GM18517 (cell line): ENCODE measurements around the gene JMJD7.

Source experiments
- ATAC-seq: cut with Tn5 transposase; IDR thresholded peaks from one replicate; pipeline ENCODE4 v1.9.1; 2021; ENCODE audit warnings: mild to moderate bottlenecking, moderate library complexity; ENCODE audit not compliant: unreplicated experiment

JMJD7 gene

GRCh38 chr15:41839781-41840491 is 12.0 kb downstream of the JMJD7 start:
- no peak for ATAC-seq

- no peak for ATAC-seq
Measured at GRCh38 chr15:41840673-41841072, 12.8 kb downstream of the JMJD7 start.

GRCh38 chr15:41841131-41841530 is 13.2 kb downstream of the JMJD7 start:
- no peak for ATAC-seq

- ATAC-seq = no peak
Measured at GRCh38 chr15:41842229-41842628, 14.3 kb downstream of the JMJD7 start.

GRCh38 chr15:41843571-41843970 is 15.7 kb downstream of the JMJD7 start:
- ATAC-seq = no peak

GRCh38 chr15:41844814-41845213 is 16.9 kb downstream of the JMJD7 start:
- ATAC-seq = no peak

DNA sequence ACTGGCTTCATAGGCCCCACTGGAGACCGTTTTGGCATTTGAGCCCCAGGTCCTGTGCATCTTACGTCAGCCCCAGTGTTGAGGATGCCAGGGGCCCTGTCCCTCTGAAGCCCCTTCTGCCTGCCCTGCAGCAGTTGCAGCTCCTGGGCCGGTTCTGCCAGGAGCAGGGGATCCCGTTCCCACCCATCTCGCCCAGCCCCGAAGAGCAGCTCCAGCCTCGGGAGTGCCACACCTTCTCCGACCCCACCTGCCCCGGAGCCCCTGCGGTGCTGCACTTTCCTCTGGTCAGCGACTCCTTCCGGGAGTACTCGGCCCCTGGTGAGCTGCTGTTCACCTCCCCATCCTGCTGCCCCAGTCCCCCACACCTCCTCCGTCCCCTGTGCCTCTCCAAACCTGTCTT is 19.3 kb downstream of the JMJD7 start:
- no peak for ATAC-seq

DNA sequence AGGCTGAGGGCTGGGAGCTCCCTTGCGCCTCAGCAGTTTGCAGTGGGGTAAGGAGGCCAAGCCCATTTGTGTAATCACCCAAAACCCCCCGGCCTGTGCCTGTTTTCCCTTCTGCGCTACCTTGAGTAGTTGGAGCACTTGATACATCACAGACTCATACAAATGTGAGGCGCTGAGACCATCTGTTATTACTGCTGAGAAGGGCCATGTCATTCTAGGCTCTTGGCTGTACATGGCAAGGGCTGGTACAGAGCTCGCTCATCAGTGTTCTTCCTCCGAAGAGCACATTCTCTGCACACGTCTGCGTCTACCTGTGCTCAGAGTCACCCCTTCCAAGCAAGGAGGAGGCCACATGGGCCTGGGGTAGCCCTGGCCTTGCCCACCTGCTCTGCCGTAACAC is 20.1 kb downstream of the JMJD7 start:
- ATAC-seq = no peak

DNA sequence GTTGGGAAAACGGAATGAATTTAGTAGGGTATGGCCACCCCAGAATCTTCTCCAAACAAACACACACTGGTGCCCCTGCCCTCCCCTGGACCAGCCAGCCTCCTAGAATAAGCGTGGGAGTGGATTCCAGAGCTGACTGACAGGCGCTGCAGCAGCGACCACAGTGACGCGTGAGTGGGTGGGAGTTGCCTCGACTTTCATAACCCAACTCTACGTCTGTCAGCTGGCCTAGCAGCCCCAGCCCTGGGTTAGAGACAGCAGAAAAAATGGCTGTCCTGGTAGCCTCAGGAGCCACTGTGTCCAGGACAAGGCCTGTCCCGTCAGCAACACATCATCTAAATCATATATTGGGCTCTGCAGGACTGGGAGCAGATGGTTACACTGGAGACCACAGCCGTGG is 20.7 kb downstream of the JMJD7 start:
- ATAC-seq = no peak

DNA sequence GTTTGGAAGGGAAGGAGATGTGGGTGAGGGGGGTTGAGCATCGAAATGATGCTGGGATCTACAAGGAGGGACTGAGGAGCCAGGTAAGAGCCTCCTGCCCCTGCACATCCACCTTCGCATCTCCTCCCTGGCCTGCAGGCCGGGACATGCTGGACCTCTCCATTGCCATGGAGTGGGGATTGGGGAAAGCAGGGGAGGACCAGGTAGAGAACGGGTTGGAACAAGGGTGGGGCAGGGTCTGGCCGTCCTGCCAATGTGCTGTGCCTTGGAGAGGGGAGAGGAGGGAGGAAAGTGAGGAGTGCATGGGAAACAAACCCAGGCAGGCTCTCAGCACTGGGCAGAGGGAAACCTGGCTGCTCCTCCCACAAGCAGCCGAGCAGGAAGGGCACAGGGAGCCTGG is 21.3 kb downstream of the JMJD7 start:
- ATAC-seq = no peak

DNA sequence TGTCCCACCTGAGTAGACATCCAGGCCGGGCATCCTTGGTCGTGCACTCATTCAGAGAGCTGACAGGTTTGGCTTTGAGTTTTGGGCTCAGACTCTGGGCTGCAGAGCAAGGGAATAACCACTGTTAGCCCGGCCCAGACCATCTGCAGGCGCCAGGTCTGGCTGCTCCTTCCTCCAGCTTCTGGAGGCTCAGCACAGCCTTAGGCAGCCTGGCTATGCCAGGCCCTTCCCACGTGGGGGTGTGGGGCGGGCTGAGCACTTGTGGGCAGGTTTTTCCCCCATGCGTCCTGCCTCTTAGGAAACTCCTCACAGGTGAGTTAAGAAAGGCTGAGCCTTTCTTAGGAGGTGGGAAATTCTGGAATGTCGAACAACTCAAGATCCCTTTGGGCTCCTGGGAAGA is 22.0 kb downstream of the JMJD7 start:
- no peak for ATAC-seq

GRCh38 chr15:41850482-41851166 is 22.7 kb downstream of the JMJD7 start:
- no peak for ATAC-seq

DNA sequence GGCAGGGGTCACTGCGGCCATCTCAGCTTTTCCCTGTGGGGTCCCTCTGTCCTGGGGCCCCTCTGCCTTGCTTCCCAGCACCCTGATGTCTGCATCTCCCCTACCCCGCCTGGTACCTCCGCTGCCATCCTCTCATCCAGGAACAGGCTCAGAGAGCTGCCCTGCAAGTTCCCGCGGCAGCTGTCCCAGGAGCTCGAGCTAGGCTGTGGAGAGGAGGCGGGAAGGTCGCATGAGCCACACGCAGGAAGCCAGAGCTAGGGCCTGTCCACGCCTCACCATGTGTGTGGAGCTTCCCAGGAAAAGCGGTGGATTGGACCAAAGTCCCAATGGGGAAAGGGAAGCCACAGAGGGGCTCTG is 23.3 kb downstream of the JMJD7 start:
- ATAC-seq = no peak

- no peak for ATAC-seq
Measured at GRCh38 chr15:41851755-41852370, 24.0 kb downstream of the JMJD7 start.

DNA sequence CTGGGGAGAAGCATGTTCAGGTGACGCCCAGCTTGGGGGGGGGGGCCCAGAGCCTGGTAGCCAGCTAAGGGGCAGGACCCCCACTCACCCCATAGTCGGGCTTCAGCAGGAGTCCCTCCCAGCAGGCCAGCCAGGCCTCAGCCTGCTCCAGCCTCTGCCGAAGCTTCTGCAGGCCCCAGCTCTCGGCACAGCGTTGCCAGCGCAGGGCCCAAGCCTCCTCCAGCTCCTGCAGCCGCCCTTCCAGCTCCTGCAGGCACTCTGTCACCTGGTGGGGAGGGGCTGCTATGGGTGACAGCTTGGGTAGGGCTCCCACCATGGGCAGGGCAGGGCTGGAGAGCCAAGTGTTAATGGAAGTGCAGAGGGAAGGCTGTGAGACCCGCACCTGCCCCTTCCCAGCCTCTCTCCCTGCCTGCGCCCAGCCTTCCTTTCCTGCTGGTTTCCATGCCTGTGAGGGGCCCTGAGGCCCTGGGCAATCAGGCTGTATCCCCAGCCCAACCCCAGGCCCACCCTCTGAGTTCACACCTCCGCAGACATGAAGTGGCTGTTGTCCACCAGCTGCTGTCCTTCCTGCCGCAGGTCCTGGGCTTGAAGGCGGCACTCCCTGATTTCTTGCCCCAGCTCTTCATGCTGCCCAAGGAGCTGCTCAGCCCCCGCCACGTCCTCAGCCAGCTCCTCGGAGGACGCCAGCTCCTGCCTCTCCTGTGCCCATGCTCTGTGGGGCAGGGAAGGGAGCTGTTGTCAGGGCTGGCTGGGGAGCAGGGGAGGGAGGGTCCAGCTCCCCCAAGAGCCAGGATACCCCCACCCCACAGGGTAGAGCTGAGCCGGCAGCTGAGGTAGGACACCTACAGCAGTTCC is 25.1 kb downstream of the JMJD7 start:
- no peak for ATAC-seq

DNA sequence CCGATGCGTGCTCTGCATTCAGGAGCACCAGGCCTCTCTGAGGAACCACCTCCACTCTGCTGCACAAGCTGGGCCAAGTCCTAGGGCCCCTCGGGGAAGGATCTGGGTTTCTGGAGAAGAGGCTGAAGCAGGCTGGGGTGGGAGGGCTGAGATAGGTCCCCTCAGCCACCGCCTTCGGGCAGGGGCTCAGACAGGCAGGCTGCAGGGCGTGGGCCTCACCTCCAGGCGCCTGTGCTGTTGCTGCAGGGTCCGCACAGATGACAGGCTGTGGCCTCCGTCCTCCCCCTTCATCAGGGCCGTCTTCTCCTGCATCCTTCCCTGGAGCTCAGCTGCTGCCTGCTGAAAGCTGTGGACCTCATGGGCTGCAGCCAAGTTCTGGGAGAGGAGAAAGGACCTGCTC is 25.9 kb downstream of the JMJD7 start:
- no peak for ATAC-seq

- no peak for ATAC-seq
Measured at GRCh38 chr15:41854443-41854842, 26.6 kb downstream of the JMJD7 start.

GRCh38 chr15:41855261-41855961 is 27.5 kb downstream of the JMJD7 start:
- no peak for ATAC-seq

- no peak for ATAC-seq
Measured at GRCh38 chr15:41856262-41856661, 28.4 kb downstream of the JMJD7 start.

DNA sequence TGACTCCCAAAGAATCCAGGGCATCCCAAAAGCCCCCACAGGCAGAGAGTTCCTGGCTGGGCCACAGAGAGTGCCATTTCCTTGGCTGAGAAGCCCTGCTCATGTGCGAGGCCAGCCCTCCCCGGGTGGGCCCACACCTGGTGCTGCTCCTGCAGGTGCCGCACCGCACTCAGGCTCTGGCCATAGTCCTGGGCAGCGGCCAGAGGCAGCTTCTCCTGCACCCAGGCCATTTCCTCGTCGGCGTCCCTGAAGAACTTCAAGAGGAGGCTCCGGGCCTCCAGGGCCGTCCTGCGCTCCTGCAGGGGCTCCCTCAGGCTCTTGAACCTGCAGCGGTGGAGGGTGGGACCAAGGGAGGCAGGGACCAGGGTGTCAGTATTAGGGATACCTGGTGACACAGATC is 28.8 kb downstream of the JMJD7 start:
- no peak for ATAC-seq

- no peak for ATAC-seq
Measured at GRCh38 chr15:41857316-41857715, 29.4 kb downstream of the JMJD7 start.
